Measurements from ENCODE around the gene FXYD4.

Gene FXYD4

DNA sequence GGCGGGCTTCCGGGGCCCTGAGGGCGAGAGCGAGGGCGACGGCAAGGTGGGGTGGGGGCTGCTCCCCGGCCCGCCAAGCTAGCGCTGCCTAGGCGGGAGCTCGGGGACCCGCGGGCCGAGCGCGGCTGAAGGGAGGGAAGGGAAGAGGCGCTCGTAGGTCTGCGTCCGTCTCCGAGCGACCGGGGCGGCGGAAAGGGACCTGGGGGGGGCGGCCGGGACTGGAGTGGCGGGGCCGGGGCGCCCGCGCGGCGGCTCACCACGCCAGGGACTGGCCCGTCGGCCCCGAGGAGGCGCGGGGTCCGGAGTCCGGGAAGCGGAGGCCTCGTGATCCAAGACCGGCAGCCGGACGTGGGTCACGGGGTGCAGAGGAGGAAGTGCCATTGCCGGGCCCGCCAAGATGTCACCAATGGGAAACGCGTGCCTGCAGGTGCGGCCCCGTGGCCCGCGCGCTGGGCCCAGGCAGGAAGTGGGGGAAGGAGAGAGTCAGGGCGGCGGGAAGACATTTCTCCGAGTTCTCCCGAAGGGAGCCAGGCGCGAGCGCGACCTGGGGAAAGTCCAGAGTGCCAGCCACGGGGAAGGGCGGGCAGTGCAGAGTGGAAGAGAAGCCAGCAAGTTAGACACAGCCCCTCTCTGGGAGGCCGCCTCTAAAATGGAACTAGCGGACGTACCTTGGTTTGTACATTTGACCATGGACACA is 25.6 kb downstream of the FXYD4 start:
- DNase-seq, result peak; percentile 65

DNA sequence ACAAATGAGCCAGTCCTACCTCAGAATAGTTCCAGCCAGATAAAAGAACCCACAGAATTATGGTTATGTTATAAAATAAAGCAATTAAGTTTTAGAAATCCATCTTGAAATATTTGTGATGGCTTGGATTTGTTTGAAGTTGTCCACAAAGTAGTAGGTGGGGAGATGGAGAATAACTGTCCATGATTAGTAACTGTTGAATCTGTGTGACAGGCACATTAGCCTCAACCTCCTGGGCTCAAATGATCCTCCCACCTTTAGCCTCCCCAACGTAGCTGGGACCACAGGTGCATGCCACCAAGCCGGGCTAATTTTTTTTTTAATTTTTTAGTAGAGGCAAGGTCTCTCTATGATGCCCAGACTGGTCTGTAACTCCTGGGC is 27.5 kb downstream of the FXYD4 start:
- no peak for DNase-seq

DNA sequence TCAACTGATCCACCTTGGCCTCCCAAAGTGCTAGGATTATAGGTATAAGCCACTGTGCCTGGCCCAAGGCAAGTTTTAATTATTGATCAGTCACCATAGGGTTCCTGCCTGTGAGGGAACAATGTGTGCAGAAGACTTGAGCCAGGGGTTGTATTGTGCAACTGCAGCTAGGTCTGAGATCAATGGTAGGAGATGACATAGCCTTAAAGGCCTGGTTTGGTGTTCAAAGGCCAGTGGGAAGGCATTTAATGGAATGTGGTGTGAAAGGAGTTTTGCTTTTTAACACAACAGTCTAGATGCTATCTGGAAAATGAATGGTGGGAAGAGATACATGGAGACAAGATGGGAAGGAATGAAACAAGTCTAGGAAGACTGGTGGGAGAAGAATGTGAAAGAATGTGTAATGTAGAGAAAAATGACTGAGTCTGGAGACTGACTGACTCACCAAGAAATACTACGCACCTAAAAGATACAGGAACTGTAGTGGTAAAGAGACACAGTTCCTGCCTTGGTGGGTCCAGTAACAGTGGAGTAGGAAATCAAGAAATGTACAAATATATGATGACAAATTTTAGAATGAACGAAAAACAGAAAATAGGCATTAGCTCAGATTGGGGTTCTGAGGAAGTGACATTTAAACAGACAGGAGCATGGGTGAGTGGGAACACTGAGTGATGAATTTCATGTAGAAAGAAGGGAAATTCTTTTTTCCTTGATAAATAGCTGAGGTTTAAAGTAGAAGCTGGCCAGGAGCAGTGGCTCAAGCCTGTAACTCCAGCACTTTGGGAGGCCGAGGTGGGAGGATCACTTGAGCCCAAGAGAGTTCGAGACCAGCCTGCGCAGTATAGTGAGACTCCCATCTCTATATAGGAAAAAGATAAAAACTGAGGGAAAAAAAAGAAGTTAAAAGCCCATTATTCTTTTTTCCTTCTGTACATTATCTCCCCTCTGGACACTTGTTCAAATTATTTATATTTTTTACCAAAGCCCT is 28.2 kb downstream of the FXYD4 start:
- no peak for DNase-seq

- no peak for DNase-seq
These were observed 30.2 kb downstream of the FXYD4 start for GRCh38 chr10:43401627-43402026.

- no peak for DNase-seq
These were observed 30.7 kb downstream of the FXYD4 start for GRCh38 chr10:43402176-43402575.

GRCh38 chr10:43402880-43403452 is 31.5 kb downstream of the FXYD4 start:
- DNase-seq, result no peak

DNA sequence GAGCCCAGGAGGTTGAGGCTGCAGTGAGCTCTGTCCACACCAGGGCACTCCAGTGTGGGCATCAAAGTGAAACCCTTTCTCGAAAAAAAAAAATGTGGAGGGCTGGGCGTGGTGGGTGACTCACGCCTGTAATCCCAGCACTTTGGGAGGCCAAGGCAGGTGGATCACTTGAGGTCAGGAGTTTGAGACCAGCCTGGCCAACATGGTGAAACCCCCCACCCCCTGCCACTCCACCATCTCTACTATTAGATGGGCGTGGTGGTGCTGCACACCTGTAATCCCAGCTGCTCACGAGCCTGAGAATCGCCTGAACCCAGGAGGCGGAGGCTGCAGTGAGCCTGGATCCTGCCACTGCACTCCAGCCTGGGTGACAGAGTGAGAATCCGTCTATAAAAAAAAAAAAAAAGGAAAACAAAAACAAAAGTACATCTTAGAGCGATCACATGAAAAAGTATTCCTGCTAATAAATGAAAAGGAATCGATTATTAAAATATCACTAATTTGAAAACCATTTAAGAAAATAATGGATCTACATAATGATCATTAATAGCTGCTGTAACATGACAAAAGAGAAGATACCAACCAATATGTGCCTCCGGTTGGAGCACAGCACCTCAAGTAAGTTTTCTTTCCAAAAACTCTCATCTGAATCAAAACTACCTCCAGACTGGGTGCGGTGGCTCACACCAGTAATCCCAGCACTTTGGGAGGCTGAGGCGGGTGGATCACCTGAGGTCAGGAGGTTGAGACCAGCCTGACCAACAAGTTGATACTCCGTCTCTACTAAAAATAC is 32.7 kb downstream of the FXYD4 start:
- no peak for DNase-seq

GRCh38 chr10:43404704-43405084 is 33.3 kb downstream of the FXYD4 start:
- no peak for DNase-seq

GRCh38 chr10:43407148-43407575 is 35.7 kb downstream of the FXYD4 start:
- peak; percentile 42 for DNase-seq

GRCh38 chr10:43407576-43408330 is 36.3 kb downstream of the FXYD4 start:
- DNase-seq, result peak; percentile 79

GRCh38 chr10:43408331-43408709 is 36.9 kb downstream of the FXYD4 start:
- peak; percentile 20 for DNase-seq

DNA sequence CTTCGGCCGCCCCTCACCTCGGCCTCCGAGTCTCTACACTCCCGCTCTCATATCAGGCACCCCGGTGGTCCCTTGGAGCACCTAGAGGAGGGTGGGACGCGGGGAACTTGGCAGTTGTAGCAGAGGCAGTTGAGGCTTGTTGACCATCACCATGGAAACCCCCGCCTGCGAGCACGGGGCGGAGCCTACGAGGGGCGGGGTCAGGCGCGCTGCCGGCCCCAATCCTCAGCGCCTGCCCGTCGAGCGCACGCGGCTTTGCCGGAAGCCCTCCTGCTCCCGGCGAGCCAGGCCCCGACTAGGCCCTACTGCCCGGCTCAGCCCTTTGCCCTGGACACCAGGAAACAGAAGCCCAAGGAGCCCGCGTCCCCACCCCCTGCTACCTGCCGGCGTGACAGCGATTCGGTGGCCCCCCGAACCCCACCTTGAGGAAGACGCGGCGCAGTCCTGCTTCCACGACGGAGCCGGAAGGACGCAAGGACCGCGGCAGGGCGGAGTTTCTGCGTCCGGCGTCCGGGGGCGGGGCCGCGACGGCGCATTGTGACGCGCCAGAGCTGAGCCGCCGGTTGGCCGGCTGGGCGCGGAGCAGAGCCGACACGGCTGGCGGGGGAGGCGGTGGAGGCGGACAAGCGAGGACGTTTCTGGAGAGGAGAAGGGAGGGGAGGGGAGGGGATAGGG is 37.4 kb downstream of the FXYD4 start, which contains the start of gene HNRNPF:
Gene HNRNPF (minus strand): TSS at position 477 of the 675 bp plus-strand sequence. CDS start 21,302 bp downstream, outside the sequence.
- DNase-seq, result peak; percentile 91

- peak; percentile 55 for DNase-seq
These were observed 38.1 kb downstream of the FXYD4 start for GRCh38 chr10:43409385-43410109.

GRCh38 chr10:43410345-43410744 is 38.9 kb downstream of the FXYD4 start:
- no peak for DNase-seq

GRCh38 chr10:43411536-43411935 is 40.1 kb downstream of the FXYD4 start:
- DNase-seq, result no peak

DNA sequence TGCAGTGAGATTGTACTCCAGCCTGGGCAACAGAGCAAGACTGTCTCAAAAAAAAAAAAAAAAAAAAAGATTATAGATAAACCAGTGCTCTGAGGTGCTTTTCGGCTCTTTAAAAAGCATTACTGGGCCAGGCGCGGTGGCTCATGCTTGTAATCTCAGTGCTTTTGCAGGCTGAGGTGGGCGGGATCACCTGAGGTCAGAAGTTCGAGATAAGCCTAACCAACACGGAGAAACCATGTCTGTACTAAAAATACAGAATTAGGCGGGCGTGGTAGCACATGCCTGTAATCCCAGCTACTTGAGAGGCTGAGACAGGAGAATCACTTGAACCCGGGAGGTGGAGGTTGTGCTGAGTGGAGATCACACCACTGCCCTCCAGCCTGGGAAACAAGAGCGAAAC is 44.1 kb downstream of the FXYD4 start:
- no peak for DNase-seq

DNA sequence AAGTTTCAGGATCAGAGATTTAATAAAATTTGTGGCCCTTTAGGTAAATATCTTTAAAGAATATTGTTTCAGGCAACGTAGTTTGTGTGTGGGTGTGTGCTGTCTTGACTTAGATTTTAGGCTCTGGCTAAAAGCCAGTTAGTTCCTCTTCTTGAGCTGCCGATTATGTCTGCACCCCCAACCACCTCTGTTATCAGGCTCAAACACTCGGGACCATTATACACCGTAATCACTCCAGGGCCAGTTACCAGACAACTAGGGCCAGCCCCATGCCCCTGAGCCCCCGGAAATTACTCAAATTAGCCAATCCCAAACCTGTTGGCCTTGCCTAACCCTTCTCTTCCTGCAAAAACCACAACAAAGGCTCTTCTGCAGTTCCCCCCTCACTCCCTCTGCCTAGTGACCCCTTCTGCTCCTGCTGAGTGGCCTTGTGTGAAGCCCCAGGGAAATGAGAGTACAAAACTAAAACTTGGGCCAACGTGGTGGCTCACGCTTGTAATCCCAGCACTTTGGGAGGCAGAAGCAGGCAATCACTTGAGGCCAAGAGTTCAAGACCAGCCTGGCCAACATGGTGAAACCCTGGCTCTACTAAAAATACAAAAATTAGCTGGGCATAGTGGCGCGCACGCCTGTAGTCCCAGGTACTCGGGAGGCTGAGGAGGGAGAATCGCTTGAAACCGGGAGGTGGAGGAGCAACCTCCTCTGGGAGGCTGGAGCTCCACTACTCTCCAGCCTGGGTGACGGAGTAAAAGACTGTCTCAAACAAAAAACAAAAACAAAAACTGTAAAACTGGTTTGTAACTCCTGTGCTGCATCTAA is 46.7 kb downstream of the FXYD4 start:
- DNase-seq, result no peak

GRCh38 chr10:43419997-43420368 is 48.5 kb downstream of the FXYD4 start:
- DNase-seq, result no peak

GRCh38 chr10:43420369-43421200 is 49.1 kb downstream of the FXYD4 start:
- DNase-seq, result peak; percentile 73

All from effector CD4-positive, alpha-beta T cell (primary cell).